IMR-90 (cell line): ENCODE results near the gene SUSD6. TPM values are rescaled to one million over a fixed set of nuclear protein-coding genes. Genes with fewer than 3 reads are reported as not detected.

ENCODE experiments used
- ATAC-seq: fragments of 200-7000 bp; cut with Tn5 transposase; 2 replicates; pipeline ENCODE4 v1.9.1; 2020; ENCODE audit warnings: low read depth, mild to moderate bottlenecking, moderate library complexity
- BruUV-seq: library from RNA; stranded (reverse); fragments of 400-500 nt; replicated peaks from 2 replicates; lab custom pipeline; 2021; lab: Mats Ljungman, UMichigan
- CTCF ChIA-PET: fragments of 300-600 bp; formaldehyde crosslinking; extraction: SDS; loops from one replicate; lab custom pipeline; 2021; ENCODE audit warnings: antibody characterized with exemption; lab: Yijun Ruan, JAX
- POLR2A ChIA-PET: fragments of 300-600 bp; sonication (Branson Sonifier 250); formaldehyde crosslinking; loops from one replicate; lab custom pipeline; 2022; ENCODE audit warnings: antibody characterized with exemption; ENCODE audit not compliant: unreplicated experiment; lab: Charles Lee
- DNase-seq: peaks from one replicate; pipeline ENCODE4 v3.0.0; 2013
- H2AFZ ChIP-seq: replicated peaks from 2 replicates; pipeline ENCODE3; 2013; ENCODE audit warnings: low read length, mild to moderate bottlenecking; ENCODE audit not compliant: poor library complexity
- H2AK5ac ChIP-seq: 2 replicates; pipeline ENCODE4 v1.6.1; 2013; ENCODE audit warnings: low read depth, low read length, inconsistent platforms
- H2AK9ac ChIP-seq: replicated peaks from 2 replicates; pipeline ENCODE3; 2013; ENCODE audit warnings: mild to moderate bottlenecking, low read depth, low read length, moderate library complexity; ENCODE audit not compliant: poor library complexity
- H2BK120ac ChIP-seq: 2 replicates; pipeline ENCODE4 v1.6.1; 2013; ENCODE audit warnings: low read depth, low read length, inconsistent platforms
- H2BK15ac ChIP-seq: 3 replicates; pipeline ENCODE4 v1.6.1; 2013; ENCODE audit warnings: low read depth, low read length, inconsistent platforms
- H2BK20ac ChIP-seq: 2 replicates; pipeline ENCODE4 v1.6.1; 2013; ENCODE audit warnings: low read depth, mild to moderate bottlenecking, inconsistent platforms, low read length, moderate library complexity
- H2BK5ac ChIP-seq: 2 replicates; pipeline ENCODE4 v1.6.1; 2013; ENCODE audit warnings: mild to moderate bottlenecking, low read depth, low read length, inconsistent platforms; ENCODE audit not compliant: poor library complexity, severe bottlenecking
- H3K14ac ChIP-seq: replicated peaks from 2 replicates; pipeline ENCODE4 v1.6.1; 2013; ENCODE audit warnings: low read depth, low read length, inconsistent platforms
- H3K18ac ChIP-seq: 2 replicates; pipeline ENCODE4 v1.6.1; 2013; ENCODE audit warnings: low read depth, low read length, control low read depth
- H3K23ac ChIP-seq: 2 replicates; pipeline ENCODE4 v1.6.1; 2013; ENCODE audit warnings: low read depth, low read length, inconsistent platforms
- H3K27ac ChIP-seq: 2 replicates; pipeline ENCODE4 v1.5.1; 2013; ENCODE audit warnings: mild to moderate bottlenecking, control low read depth, low read length; ENCODE audit not compliant: insufficient read depth
- H3K27me3 ChIP-seq: 2 replicates; pipeline ENCODE4 v1.6.1; 2013; ENCODE audit warnings: low read length; ENCODE audit not compliant: control insufficient read depth, insufficient read depth
- H3K36me3 ChIP-seq: 2 replicates; pipeline ENCODE4 v1.6.1; 2013; ENCODE audit warnings: low read length, mixed read lengths; ENCODE audit not compliant: control insufficient read depth, insufficient read depth
- H3K4ac ChIP-seq: 2 replicates; pipeline ENCODE4 v1.6.1; 2013; ENCODE audit warnings: low read depth, low read length, inconsistent platforms
- H3K4me1 ChIP-seq: 2 replicates; pipeline ENCODE4 v1.6.1; 2013; ENCODE audit warnings: low read length, mixed read lengths; ENCODE audit not compliant: control insufficient read depth, insufficient read depth
- H3K4me2 ChIP-seq: 2 replicates; pipeline ENCODE4 v1.6.1; 2013; ENCODE audit warnings: low read depth, mild to moderate bottlenecking, control low read depth, low read length, moderate library complexity
- H3K4me3 ChIP-seq: 2 replicates; pipeline ENCODE4 v1.5.1; 2013; ENCODE audit warnings: low read depth, mild to moderate bottlenecking, control low read depth, low read length, moderate library complexity; ENCODE audit not compliant: insufficient read depth
- H3K56ac ChIP-seq: 2 replicates; pipeline ENCODE4 v1.6.1; 2013; ENCODE audit warnings: low read length, inconsistent platforms; ENCODE audit not compliant: insufficient read depth; ENCODE audit errors: extremely low read depth
- H3K79me1 ChIP-seq, 2 experiments: 2 replicates each; pipeline ENCODE4 v1.6.1; 2013; ENCODE audit warnings: low read length in 2 of 2, inconsistent platforms in 1 of 2, low read depth in 1 of 2
- H3K9ac ChIP-seq: 2 replicates; pipeline ENCODE4 v1.6.1; 2013; ENCODE audit warnings: low read depth, low read length, control low read depth
- H3K9me1 ChIP-seq: 2 replicates; pipeline ENCODE4 v1.6.1; 2013; ENCODE audit warnings: low read length, inconsistent platforms; ENCODE audit not compliant: insufficient read depth
- H3K9me3 ChIP-seq: 2 replicates; pipeline ENCODE4 v1.6.1; 2013; ENCODE audit warnings: low read length; ENCODE audit not compliant: control insufficient read depth, insufficient read depth
- H4K20me1 ChIP-seq: 2 replicates; pipeline ENCODE4 v1.6.1; 2013; ENCODE audit warnings: low read length, inconsistent platforms; ENCODE audit not compliant: insufficient read depth
- H4K5ac ChIP-seq: 2 replicates; pipeline ENCODE4 v1.6.1; 2013; ENCODE audit warnings: mild to moderate bottlenecking, low read depth, low read length, control low read depth
- H4K8ac ChIP-seq, 2 experiments: 2 replicates each; pipeline ENCODE4 v1.6.1; 2013; ENCODE audit warnings: low read depth in 2 of 2, low read length in 2 of 2, control low read depth in 1 of 2, inconsistent platforms in 1 of 2
- H4K91ac ChIP-seq: 2 replicates; pipeline ENCODE4 v1.6.1; 2013; ENCODE audit warnings: low read depth, low read length, inconsistent platforms; ENCODE audit not compliant: insufficient read depth
- BHLHE40 ChIP-seq: fragments of 150-350 bp; IDR thresholded peaks from 2 replicates; pipeline ENCODE4 v1.6.1; 2016; ENCODE audit warnings: mild to moderate bottlenecking, low read depth, low read length
- CEBPB ChIP-seq: IDR thresholded peaks from 2 replicates; pipeline ENCODE4 v1.6.1; 2012; ENCODE audit warnings: low read depth, low read length, improper control_type of control experiment
- CHD1 ChIP-seq: IDR thresholded peaks from 2 replicates; pipeline ENCODE4 v1.6.1; 2012; ENCODE audit warnings: low read depth, low read length, improper control_type of control experiment
- CTCF ChIP-seq: conservative IDR thresholded peaks from 2 replicates; pipeline ENCODE4 v1.5.1; 2012; ENCODE audit warnings: mild to moderate bottlenecking, low read depth, low read length, improper control_type of control experiment
- ELK1 ChIP-seq: fragments of 150-350 bp; IDR thresholded peaks from 2 replicates; pipeline ENCODE4 v1.6.1; 2016; ENCODE audit warnings: low read depth, mild to moderate bottlenecking, low read length, moderate library complexity, borderline replicate concordance
- FOS ChIP-seq: fragments of 150-350 bp; IDR thresholded peaks from 2 replicates; pipeline ENCODE4 v1.6.1; 2016; ENCODE audit warnings: low read depth, low read length
- MAFK ChIP-seq: IDR thresholded peaks from 2 replicates; pipeline ENCODE4 v1.6.1; 2012; ENCODE audit warnings: low read depth, low read length, improper control_type of control experiment
- MAZ ChIP-seq: IDR thresholded peaks from 2 replicates; pipeline ENCODE4 v1.6.1; 2012; ENCODE audit warnings: low read depth, mild to moderate bottlenecking, low read length, improper control_type of control experiment, moderate library complexity, borderline replicate concordance
- MXI1 ChIP-seq: IDR thresholded peaks from 2 replicates; pipeline ENCODE4 v1.6.1; 2012; ENCODE audit warnings: low read depth, mild to moderate bottlenecking, low read length, moderate library complexity, borderline replicate concordance
- NFE2L2 ChIP-seq: fragments of 150-350 bp; IDR thresholded peaks from 2 replicates; pipeline ENCODE4 v1.6.1; 2016; ENCODE audit warnings: low read depth, mild to moderate bottlenecking, low read length
- POLR2A ChIP-seq: IDR thresholded peaks from 2 replicates; pipeline ENCODE4 v1.6.1; 2012; ENCODE audit warnings: mild to moderate bottlenecking, low read depth, low read length
- RAD21 ChIP-seq: IDR thresholded peaks from 2 replicates; pipeline ENCODE4 v1.6.1; 2012; ENCODE audit warnings: low read length, improper control_type of control experiment
- RCOR1 ChIP-seq: IDR thresholded peaks from 2 replicates; pipeline ENCODE4 v1.6.1; 2012; ENCODE audit warnings: mild to moderate bottlenecking, low read length, improper control_type of control experiment; ENCODE audit not compliant: insufficient replicate concordance
- RFX5 ChIP-seq: IDR thresholded peaks from 2 replicates; pipeline ENCODE4 v1.8.0; 2012; ENCODE audit warnings: low read depth, mild to moderate bottlenecking, low read length, moderate library complexity
- SMC3 ChIP-seq: fragments of 150-350 bp; IDR thresholded peaks from 2 replicates; pipeline ENCODE4 v1.6.1; 2016; ENCODE audit warnings: low read depth, mild to moderate bottlenecking, antibody characterized with exemption, low read length, moderate library complexity
- WGBS, 2 experiments: methylation state at CpG; one replicate each; pipeline versions ENCODE4 v1.1.5 to v1.1.7; 2013; ENCODE audit warnings: missing lambda C conversion rate in 2 of 2; ENCODE audit not compliant: insufficient read length in 1 of 2; ENCODE audit errors: extremely low coverage in 2 of 2; 5-methylcytosine and 5-hydroxymethylcytosine counted together
- dilution Hi-C: fragments of 300-500 bp; cut with HindIII; formaldehyde crosslinking; loops from one replicate; pipeline ENCODE4 v1.14.3; 2018; ENCODE audit warnings: low sequenced_read_pairs; ENCODE audit not compliant: unreplicated experiment
- in situ Hi-C: fragments of 300-500 bp; cut with MboI; formaldehyde crosslinking; loops from 3 replicates; pipeline ENCODE4 v1.14.3; 2019; ENCODE audit warnings: low sequenced_read_pairs, inconsistent platforms, mixed read lengths
- intact Hi-C: fragments of 100-400 bp; cut with micrococcal nuclease; formaldehyde crosslinking; loops from 2 replicates; pipeline ENCODE4 v1.10.0; 2022
- polyA plus RNA-seq, 3 experiments: library from polyadenylated mRNA; depleted of rRNA; stranded (reverse); fragments of >200 nt; gene quantifications; 2 replicates each; pipeline ENCODE4 v1.2.3, GENCODE V29; 2012; ENCODE audit warnings: low replicate concordance in 1 of 3
- total RNA-seq: library from RNA; depleted of rRNA; stranded (reverse); fragments of >200 nt; gene quantifications from 2 replicates; pipeline ENCODE4 v1.2.3, GENCODE V29; 2012
- TF ChIP-seq, protein P1 (sequence below): fragments of 150-350 bp; IDR thresholded peaks from 2 replicates; pipeline ENCODE4 v1.6.1; 2017; ENCODE audit warnings: mild to moderate bottlenecking, antibody characterized with exemption, low read length, low read depth

Gene SUSD6
- total and polyA plus RNA-seq, 2 of the 4 experiments (the other 2 are of a cell fraction), result 2.3 to 10.1 TPM

DNA sequence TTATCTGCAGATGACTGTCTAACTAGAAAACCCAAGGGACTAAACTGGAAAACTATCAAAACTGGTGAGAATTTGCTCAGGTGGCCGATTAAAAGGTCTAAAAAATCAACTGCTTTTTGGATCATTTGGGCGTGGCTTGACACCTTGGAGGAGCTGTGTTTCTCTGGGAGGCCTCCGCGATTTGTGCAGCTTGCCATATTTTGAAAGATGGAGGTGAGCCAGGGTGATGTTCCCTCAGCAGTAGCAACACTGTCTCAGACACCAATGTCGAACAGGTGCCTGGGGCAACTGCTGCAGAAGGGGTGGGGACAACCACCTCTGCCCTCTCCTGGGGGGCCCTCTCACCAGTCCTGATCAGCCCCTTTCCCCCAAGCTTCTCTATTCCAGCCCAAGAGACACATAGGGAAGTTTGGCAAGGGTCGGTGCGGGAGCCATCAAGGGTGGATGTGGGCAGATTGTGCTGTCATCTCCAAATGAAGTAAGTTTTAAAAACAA, 40.5 kb upstream of the SUSD6 start:
- Histone ChIP-seq H3K4me2 (no peak overlapping the region), H3K18ac (no peak overlapping the region), H4K8ac (no peak overlapping the region), H3K56ac (no peak overlapping the region), H2BK5ac (no peak overlapping the region), H3K27me3 (peaks cover 81% of the 10 kb centered on the region), H3K36me3 (no peaks in the 10 kb centered on the region), H4K20me1 (no peaks in the 10 kb centered on the region), H3K23ac (no peak overlapping the region), H3K79me1 (no peaks in the 10 kb centered on the region), H2AK9ac (no peak overlapping the region), H3K9me1 (no peaks in the 10 kb centered on the region), H2BK120ac (no peak overlapping the region), H4K5ac (no peak overlapping the region), H3K9ac (no peak overlapping the region), H3K27ac (no peak overlapping the region), H2BK15ac (no peak overlapping the region), H3K4me3 (no peak overlapping the region), H4K91ac (no peak overlapping the region), H2BK20ac (no peak overlapping the region), H3K14ac (no peak overlapping the region), H3K9me3 (peaks cover 1% of the 10 kb centered on the region; the same call in 1 of the 2 replicates), H2AK5ac (no peak overlapping the region), H3K4me1 (peaks cover 3% of the 10 kb centered on the region; the same call in 1 of the 2 replicates), H3K4ac (no peak overlapping the region), H2AFZ (no peak overlapping the region)
- TF ChIP-seq NFE2L2 (no peak), RCOR1 (no peak), ELK1 (no peak), RFX5 (no peak), MXI1 (no peak), CEBPB (no peak), SMC3 (no peak), POLR2A (no peak), MAZ (no peak), RAD21 (no peak), FOS (no peak), CHD1 (no peak), CTCF (no peak), BHLHE40 (no peak), MAFK (no peak)
- TF ChIP-seq, protein P1, sequence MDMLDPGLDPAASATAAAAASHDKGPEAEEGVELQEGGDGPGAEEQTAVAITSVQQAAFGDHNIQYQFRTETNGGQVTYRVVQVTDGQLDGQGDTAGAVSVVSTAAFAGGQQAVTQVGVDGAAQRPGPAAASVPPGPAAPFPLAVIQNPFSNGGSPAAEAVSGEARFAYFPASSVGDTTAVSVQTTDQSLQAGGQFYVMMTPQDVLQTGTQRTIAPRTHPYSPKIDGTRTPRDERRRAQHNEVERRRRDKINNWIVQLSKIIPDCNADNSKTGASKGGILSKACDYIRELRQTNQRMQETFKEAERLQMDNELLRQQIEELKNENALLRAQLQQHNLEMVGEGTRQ, result no peak
- 80% methylated on average over 1 of the region's 7 CpGs; no CpG with 5 or more reads in 1 of the 2 experiments for WGBS, 2 experiments
- intact Hi-C loops (no loop called here), dilution Hi-C loops (no loop called here), in situ Hi-C loops (no loop called here)
- DNase-seq, result no peak
- no TSS peak for BruUV-seq
- ChIA-PET POLR2A (no interaction called here), CTCF (interaction anchor here (0.8 to 1.5 kb wide), 2 partner anchors 9 kb away, joined by 4 read pairs; no protein-coding TSS in a partner anchor)
- ATAC-seq, result no peak
